ENCODE data around the gene SKIDA1.
"Not testable (repeated sequence)": the region's sequence is repeated elsewhere in the genome, so short reads cannot be mapped to it uniquely, and the experiment has no call there.

SKIDA1 gene

GRCh38 chr10:21525367-21526187 is at the start of gene SKIDA1:
Gene SKIDA1, minus strand, starts transcription at chr10:21525682. Its CDS starts 7,860 bp downstream, at chr10:21517822.
- peak; percentile 71 for DNase-seq

GRCh38 chr10:21574514-21574913 is 49.0 kb upstream of the SKIDA1 start:
- DNase-seq: not testable (repeated sequence)

DNA sequence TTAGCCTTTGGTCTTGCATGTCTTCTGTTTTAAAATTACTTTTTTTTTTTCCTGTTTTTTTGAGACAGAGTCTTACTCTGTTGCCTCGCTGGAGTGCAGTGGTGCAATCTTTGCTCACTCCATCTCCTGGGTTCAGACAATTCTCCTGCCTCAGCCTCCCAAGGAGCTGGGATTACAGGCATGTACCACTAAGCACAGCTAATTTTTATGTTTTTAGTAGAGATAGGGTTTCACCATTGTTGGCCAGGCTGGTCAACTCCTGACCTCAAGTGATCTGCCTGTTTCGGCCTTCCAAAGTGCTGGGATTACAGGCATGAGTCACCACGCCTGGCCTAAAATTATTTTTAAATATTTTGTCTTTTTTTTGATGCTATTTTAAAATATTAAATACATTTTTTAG is 47.1 kb upstream of the SKIDA1 start:
- no peak for DNase-seq

DNA sequence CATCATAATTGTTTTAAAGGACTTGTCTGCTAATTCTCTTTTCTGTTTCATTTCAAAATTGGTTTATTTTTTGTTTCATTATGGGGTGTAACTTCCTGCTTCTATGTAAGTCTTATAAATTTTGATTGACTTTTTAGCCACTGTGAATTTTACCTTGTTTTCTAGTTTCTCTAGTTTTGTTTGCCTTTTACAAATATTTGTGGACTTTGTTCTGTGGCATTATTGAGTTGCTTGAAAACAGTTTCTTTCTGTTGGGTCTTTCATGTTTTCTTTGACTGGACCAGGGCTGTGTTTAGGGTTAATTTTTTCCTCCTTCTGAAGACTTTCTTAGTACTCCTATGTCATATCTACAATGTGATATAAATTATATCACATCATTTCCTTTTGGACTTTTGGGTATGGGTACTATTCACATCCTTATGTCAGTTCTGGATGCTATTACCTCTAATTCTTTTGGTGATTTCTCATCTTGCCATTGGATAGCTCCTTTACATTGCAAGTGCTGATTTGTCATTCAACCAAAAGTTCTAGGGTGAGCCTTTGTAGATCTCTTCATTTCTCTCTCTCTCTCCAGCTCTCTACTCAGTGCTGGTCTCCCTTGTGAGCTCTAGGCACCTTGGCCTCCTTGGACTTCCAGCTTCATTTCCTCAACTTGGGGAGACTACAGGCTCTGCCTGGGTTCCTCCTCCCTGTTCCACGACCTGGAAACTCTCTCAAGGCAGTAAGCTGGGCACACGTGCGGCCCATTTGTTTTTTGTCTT is 45.5 kb upstream of the SKIDA1 start:
- no peak for DNase-seq

GRCh38 chr10:21558984-21559383 is 33.5 kb upstream of the SKIDA1 start:
- not testable (repeated sequence) for DNase-seq

- no peak for DNase-seq
Observed at GRCh38 chr10:21556527-21556926, 31.0 kb upstream of the SKIDA1 start.

DNA sequence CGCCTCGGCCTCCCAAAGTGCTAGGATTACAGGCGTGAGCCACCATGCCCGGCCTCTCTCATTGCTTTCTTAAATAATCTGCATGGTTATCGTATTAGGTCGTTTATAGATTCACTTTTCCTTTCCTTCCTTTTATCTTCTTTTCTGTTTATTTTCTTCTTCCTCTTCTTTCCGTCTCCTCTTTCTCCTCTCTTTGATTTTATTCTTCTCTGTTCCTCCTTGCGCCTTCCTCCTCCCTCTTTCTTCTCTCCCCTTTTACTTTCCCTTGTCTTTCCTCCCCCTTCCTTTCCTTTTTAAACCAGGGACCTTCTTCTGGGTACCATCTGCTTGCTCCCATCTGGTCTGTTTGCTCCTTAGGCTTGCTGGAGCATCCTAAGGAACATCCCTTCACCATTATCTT is 27.2 kb upstream of the SKIDA1 start:
- no peak for DNase-seq

GRCh38 chr10:21547246-21547645 is 21.8 kb upstream of the SKIDA1 start:
- no peak for DNase-seq

- DNase-seq: not testable (repeated sequence)
Observed at GRCh38 chr10:21540701-21541100, 15.2 kb upstream of the SKIDA1 start.

GRCh38 chr10:21536874-21537273 is 11.4 kb upstream of the SKIDA1 start:
- no peak for DNase-seq

- DNase-seq: not testable (repeated sequence)
Observed at GRCh38 chr10:21535976-21536375, 10.5 kb upstream of the SKIDA1 start.

GRCh38 chr10:21535494-21535965 is 10.0 kb upstream of the SKIDA1 start:
- no peak for DNase-seq

GRCh38 chr10:21534604-21535493 is 9.4 kb upstream of the SKIDA1 start:
- peak; percentile 60 for DNase-seq

DNA sequence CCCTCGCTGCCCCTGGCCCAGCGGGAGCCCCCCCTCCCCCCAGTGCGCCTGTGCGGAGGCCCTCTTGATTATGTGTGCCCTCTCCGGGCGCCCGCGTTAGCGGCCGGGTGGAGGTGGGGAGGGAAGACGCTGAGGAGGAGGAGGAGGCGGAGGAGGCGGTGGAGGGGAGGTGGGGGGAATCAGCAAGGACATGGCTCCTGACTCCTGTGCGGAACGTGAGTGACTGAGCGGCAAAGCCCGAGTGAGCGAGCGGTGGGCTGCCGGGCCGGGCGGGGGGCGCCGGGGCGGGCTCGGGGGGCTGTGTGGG is 8.8 kb upstream of the SKIDA1 start:
- no peak for DNase-seq

GRCh38 chr10:21533467-21534279 is 8.2 kb upstream of the SKIDA1 start, which contains the start of gene MLLT10:
Gene MLLT10, plus strand, starts transcription at chr10:21534232. Its CDS starts 413 bp downstream, at chr10:21534645.
- DNase-seq: peak; percentile 88

DNA sequence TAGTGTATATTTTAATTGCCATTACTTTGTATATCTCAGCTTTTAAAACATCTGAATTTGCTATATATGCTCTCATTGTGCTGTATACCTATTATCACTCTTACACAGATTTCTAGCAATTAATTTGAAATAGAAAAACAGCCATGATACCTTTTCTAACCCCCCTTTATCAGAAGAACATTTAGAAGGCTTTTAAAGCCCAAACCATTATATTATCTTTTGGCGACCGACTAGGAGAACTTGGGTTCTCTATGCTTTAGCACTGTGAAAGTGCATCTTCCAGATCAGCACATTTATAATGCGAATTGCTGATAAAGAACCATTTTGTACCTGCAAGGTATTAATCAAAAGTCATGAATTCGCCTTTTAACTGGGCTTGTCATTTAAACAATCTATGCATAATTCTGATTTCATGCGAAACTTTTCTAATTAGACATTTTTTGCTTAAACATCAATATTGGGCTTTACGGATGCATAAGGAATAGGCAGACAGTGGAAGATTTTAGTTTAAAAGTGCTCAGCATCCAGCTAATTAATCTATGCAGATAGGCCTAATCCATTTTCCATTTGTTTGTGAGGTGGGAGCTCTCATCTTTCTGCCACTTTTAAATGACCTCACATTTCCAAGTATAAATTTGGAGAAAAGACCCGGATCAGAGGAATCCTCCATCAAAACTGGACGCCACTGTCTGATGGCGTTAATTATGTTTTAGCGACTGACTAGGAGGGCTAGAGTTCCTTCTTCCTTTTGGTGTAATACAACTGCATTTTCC is 7.4 kb upstream of the SKIDA1 start:
- no peak for DNase-seq

GRCh38 chr10:21531164-21531563 is 5.7 kb upstream of the SKIDA1 start:
- no peak for DNase-seq

GRCh38 chr10:21530641-21531040 is 5.2 kb upstream of the SKIDA1 start:
- DNase-seq: no peak

- DNase-seq: no peak
Observed at GRCh38 chr10:21530168-21530567, 4.7 kb upstream of the SKIDA1 start.

- no peak for DNase-seq
Observed at GRCh38 chr10:21529032-21529910, 3.8 kb upstream of the SKIDA1 start.
